GM19043 (cell line): ENCODE data around the gene PPBP.
"Not testable (repeated sequence)": the region's sequence is repeated elsewhere in the genome, so short reads cannot be mapped to it uniquely, and the experiment has no call there.

Experiments used
- ATAC-seq: cut with Tn5 transposase; IDR thresholded peaks from one replicate; pipeline ENCODE4 v1.9.1; 2021; ENCODE audit warnings: low read depth; ENCODE audit not compliant: unreplicated experiment

The PPBP gene

DNA sequence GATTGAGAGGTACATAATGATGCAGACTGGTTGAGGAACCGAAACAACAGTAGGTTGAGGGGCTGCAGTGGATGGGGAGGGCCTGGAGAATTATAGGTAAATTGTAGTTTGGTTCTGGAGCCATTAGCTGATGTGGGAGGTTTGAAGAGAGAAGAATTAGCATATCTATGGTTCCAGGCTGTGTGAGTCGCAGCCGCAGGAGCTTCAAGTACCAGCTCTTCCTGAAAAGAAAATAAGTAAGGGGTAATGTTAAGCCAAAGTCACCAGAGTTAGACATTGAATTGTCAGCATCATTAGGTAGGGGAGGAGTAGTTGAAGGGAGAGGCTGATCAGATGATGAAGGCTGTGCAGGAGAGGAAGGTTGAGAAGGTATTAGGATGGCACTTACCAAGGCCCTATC lies 35.6 kb downstream of the PPBP start:
- ATAC-seq: no peak

DNA sequence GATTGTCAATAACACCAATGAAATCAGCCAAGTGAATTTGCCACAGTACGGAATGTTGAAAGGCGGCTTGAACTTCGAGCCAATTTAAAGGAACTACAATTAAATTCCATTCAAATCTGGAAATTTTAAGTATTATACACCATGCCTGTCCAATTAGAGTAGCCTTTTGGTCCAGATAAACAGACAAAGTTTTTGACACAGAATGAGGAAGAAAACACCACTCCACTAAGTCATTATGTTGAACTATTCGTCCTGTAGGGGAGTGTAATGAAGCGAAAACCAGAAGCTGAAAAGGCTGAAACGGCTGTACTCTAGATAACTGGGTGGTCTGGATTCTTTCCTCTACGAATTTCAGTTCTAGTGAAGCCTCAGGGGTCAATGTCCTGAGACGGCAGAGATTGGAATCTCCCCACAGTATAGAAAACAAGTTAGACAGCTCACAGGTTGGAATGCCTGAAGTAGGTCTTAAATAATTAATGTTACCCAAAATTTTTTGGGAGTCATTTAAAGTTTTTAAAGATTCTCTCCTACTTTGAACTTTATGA lies 37.5 kb downstream of the PPBP start:
- ATAC-seq: not testable (repeated sequence)

DNA sequence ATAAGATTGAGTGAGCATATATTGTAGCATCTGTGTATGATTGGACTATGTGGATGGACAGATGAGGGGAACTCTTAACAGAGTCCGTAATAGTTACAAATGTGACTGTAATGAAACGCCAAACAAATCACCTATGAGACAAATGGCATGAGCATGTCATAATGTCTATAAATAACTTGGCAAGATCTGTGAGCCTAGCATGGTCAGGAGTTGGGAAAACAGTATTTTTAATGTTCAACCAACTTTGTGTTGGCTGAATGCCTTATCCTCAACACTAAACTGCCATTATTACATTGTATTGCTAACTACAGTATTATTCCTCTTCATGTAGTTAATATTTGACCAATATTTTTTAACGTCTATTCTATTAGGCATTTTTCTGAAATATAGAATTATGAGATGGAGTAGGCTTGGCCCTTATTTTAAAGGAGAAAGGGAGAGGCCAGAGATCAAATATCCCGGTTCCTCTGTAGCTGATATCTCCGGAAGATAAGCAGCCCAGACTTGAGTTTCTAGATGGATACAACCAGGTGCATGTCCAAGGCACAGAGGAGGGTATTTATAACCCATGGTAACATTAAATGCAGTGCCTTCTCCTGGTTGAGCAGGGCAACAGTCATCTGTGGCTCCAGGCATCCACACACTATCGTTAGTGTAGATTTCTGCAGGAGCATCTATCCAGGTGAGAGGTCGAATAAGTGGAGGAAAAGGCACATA lies 38.8 kb downstream of the PPBP start:
- ATAC-seq: no peak

DNA sequence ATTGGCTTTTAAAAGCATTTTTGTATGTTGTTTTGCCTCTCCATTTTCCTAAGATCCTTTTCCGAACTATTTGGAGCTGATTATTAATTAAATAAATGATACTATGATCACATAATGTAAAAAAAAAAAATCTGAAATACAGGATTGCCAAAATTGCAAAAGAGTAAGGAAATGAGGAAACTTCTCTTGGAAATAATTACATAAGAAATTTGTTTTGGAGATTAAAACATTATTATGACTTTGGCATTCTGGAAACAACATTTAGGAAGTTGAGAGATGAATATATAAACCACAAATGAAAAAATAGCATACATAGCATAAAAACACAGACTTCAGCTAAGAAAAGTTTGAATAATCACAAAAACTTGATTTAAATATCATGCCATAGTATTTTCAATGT lies 39.7 kb downstream of the PPBP start:
- no peak for ATAC-seq

DNA sequence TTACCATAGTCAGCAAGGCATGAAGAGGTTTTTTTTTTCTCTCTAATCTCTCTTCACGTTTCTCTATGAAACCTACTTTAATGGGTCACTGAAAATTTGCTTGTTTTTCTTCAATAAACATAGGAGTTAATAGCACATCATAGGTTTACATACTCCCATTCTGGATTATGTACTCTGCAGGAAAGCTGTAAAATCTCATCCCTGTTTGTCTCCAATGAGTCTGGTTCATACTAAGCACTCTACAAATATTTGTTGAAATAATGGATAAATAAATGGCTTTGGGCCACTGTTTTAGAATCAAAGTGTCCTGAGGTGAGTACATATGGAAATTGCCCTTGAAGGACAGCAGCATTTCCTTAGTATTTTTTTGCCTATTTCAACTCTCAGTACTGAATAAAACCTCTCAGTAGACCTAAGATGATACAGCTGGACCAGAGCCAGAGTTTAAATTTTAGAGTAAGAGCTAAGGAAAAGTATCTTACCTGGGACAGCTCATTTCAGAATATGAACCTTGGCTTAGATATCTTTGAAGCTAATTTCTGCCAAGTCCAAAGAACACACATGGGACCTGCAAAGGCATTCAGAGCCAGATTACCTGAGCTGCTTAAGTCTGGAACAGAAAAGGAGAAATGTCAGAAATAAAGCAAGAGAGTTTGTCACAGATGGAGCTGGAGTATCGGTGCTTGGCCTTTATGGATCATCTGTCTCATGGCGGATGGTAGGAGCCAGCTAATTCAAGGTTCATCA lies 40.6 kb downstream of the PPBP start:
- no peak for ATAC-seq

DNA sequence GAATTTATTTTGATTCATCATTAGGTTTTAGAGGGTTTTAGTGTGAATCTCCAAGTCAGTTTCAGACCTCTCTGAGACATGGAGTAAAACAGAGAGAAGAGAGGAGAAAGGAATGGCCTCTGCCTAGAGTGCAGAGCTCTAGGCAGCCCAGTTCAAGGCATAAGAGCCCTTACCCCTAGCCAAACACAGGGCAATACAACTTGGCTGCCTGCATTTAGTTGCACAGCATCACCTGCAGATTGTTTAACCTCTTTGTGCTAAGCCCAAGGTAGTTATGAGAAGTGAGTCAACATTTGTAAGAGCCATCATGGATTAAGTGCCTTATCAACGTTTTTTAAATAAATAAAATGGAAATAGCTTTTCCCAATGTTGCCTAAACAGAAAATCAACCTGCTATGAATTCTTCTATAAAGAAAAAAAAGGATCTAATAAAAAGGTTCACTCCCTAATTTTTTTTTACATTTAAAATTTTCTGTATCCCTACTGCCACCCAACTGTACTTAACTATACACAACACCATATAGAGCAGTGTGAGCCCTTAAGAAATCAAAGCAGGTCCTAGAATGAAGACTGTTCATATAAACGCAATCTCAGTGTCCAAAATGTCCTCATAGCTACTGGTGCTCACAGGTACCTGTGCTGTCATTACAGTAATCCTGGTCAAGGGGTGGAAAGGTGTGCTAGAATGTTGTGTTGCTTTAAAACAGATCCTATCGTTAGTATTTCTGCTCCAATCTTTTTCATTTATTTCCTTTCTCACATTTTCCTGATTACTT lies 42.1 kb downstream of the PPBP start:
- ATAC-seq: no peak

DNA sequence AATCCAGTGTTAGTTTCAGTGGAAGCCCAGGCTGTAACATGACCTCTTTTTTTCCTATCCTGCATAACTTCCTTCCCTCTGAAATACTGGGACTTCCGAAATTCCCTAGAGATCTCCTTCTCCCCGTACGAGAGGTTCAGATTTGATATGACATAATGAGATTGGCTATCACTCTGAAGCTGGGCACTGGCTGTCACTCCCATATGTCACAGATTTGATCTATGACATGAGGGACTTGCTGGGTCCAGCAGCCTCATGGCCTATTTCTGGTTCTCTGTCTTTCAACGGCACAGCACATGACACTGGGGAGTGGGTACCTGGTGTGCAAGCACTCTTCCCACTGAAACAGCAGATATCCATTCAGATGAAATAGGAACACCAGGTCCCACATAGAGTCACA lies 42.9 kb downstream of the PPBP start:
- ATAC-seq: no peak

DNA sequence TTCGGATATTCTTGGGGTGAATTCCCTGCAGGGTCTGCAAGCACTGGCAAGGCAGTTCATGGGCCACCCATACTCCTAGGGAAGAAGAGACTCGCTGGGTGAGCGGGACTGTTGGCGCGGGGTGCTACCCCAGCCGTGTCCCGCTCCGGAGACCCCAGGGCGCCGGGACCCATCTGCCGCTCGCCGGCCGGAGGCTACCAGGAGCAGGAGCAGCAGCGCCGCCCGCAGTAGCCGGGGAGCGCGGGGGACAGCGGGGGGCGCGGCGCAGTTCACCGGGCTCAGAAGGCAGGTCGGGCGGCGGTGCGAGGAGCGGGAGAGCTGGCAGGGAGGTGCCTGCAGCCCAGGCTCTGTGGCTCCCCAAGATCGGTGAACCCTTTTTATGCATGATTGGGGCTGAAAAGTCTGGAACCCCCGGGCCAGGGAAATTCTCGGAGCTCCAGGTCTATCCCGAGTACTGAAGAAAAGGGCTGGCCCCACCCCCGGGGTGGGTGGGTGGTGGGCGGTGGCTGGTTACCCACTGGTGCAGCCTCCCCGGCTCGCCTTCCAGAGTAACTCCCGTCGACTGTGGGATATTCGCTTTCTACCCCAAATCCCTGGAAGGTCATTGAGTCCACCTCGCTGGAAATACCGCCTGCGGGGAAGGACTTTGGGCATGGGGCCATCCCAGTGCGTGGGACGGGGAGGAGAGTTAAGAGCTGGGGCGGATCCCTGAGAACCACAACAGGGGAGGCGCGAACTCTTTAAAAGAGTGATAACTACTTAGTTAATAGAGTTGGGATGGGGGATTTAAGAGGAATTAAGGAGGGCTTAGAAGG lies 43.7 kb downstream of the PPBP start:
- ATAC-seq: no peak

DNA sequence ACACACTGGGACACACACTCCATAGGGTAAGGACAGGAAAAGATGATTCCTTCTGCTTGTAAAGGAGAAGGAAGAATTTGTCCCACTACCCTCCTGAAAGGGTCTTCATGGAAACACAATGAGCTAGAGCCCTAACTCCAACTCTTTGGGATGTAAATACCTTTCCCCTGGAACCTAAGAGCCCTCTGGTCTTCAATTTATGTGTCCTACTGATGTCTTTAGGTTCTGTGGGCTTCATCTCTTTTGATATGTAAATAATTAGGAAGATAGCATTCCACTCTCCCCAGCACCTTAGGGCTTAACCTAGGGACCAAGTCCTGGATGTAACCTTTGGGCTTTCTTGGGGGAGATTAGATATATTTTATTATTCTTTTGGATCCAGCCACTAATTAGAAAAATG lies 44.4 kb downstream of the PPBP start:
- ATAC-seq: no peak

DNA sequence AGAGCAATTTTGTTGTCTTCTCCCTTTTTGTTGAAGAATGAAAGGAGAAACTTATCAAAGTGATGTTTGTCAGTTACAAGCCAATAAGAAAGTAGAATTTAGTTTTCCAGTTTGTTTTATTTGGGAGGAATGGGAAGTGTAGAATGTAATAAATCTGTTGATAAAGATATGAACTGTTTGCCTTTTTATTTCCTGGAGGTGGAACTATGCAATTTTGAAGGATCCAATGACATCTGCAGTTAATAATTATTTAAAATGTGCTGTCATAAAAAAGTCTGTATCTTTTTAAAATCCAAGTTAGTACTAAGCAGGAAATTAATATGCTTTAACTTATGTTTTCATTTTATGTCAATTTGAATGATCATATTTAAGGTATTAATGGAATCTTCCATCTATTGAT lies 51.0 kb downstream of the PPBP start:
- ATAC-seq: no peak
